Measurements from ENCODE around the gene PNMA6E.

- TF ChIP-seq EZH2 (IDR thresholded peaks at IDR 0.05; ENCODE audit: borderline replicate concordance, insufficient read depth, low read length, poor library complexity, severe bottlenecking): no peak
- TF ChIP-seq SMC3 (conservative IDR thresholded peaks at IDR 0.05; ENCODE audit: poor library complexity): no peak
- no peak for TF ChIP-seq CTCF (IDR thresholded peaks at IDR 0.05; ENCODE audit: poor library complexity, severe bottlenecking)
- TF ChIP-seq POLR2AphosphoS5 (IDR thresholded peaks at IDR 0.05): no peak
- TF ChIP-seq REST (IDR thresholded peaks at IDR 0.05; ENCODE audit: borderline replicate concordance): no peak
- TF ChIP-seq EP300 (conservative IDR thresholded peaks at IDR 0.05; ENCODE audit: poor library complexity, severe bottlenecking): no peak
- TF ChIP-seq RAD21 (conservative IDR thresholded peaks at IDR 0.05): no peak
- TF ChIP-seq TAF1 (IDR thresholded peaks at IDR 0.05; ENCODE audit: low read depth): no peak
- no peak for TF ChIP-seq MXI1 (conservative IDR thresholded peaks at IDR 0.05; ENCODE audit: poor library complexity, severe bottlenecking)
Measured at GRCh38 chrX:153414856-153415510, 13.8 kb upstream of the PNMA6E start.
